IPS-18a (cell line): ENCODE results near the gene PCP4L1.
"Not testable (repeated sequence)": the region's sequence is repeated elsewhere in the genome, so short reads cannot be mapped to it uniquely, and the experiment has no call there.

Experiments
- H3K27ac ChIP-seq: one replicate; pipeline ENCODE4 v1.5.1; 2013; ENCODE audit warnings: low read length
- H3K27me3 ChIP-seq: one replicate; pipeline ENCODE4 v1.6.1; 2013; ENCODE audit warnings: mild to moderate bottlenecking, low read length; ENCODE audit not compliant: control insufficient read depth, insufficient read depth
- H3K36me3 ChIP-seq: one replicate; pipeline ENCODE4 v1.6.1; 2013; ENCODE audit warnings: low read depth, low read length; ENCODE audit not compliant: control insufficient read depth
- H3K4me1 ChIP-seq: one replicate; pipeline ENCODE4 v1.6.1; 2013; ENCODE audit warnings: low read depth, low read length; ENCODE audit not compliant: control insufficient read depth
- H3K4me3 ChIP-seq: one replicate; pipeline ENCODE4 v1.5.1; 2013; ENCODE audit warnings: low read length
- H3K9ac ChIP-seq: one replicate; pipeline ENCODE4 v1.6.1; 2013; ENCODE audit warnings: mild to moderate bottlenecking, low read length, moderate library complexity
- H3K9me3 ChIP-seq: one replicate; pipeline ENCODE4 v1.6.1; 2013; ENCODE audit warnings: low read depth, low read length; ENCODE audit not compliant: control insufficient read depth

Gene PCP4L1

DNA sequence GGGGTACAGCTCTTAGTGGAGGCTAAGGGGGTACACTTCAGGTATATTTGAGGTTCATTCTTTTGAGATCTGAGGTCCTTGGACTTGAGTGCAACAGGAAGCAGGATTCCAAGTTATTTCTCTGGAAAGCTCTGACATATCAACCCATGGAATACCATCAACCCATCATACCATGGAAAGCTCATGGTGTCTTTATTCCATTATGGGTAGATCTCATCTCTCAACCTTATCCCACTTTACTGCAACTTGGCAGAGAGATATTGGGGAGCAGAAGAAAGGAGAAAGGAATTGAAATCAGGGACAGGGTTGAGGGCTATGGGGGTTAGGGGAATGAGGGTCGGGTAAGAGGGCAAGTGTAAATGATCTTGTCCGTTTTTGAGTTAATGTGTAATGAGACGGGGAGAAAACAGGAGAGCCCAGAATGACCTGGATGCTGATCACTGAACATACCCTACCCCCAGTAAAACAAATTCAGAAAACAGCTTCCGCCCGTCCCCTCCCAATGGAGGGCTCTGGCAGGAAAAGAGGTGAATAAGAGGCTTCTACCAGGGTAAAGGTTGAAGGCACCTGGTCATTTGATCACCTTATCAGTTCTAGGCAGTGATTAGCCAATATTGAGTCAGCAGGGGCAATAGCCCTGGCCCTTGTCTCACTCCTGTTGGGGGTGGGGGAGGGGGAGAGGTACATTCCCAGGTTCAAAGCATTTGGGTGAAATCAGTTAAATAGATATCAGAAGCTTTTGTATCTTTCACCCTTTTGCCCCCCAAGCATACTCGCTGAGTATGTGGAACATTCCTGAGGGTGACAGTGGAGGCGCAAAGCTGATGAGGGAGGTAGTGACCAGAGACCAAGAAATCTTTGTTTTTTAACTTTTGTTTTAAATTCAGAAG, 34.5 kb upstream of the PCP4L1 start:
- no peak overlapping the region for H3K4me3 ChIP-seq
- peaks cover 10% of the 10 kb centered on the region for H3K36me3 ChIP-seq
- no peak overlapping the region for H3K9ac ChIP-seq
- no peaks in the 10 kb centered on the region for H3K27me3 ChIP-seq
- peaks cover 8% of the 10 kb centered on the region for H3K4me1 ChIP-seq
- no peak overlapping the region for H3K27ac ChIP-seq
- no peaks in the 10 kb centered on the region for H3K9me3 ChIP-seq

GRCh38 chr1:161224695-161225087, 33.9 kb upstream of the PCP4L1 start:
- H3K9ac ChIP-seq, H3K27ac ChIP-seq, H3K4me1 ChIP-seq, H3K27me3 ChIP-seq, H3K9me3 ChIP-seq, H3K4me3 ChIP-seq: not testable (repeated sequence)
- H3K36me3 ChIP-seq, result peaks cover 13% of the 10 kb centered on the region

- peak overlapping the region; percentile 11 for H3K4me3 ChIP-seq
- H3K9ac ChIP-seq, result no peak overlapping the region
- no peak overlapping the region for H3K27ac ChIP-seq
- H3K4me1 ChIP-seq, result peaks cover 8% of the 10 kb centered on the region
- no peaks in the 10 kb centered on the region for H3K27me3 ChIP-seq
- H3K36me3 ChIP-seq, result peaks cover 13% of the 10 kb centered on the region
- H3K9me3 ChIP-seq, result no peaks in the 10 kb centered on the region
These were observed 33.4 kb upstream of the PCP4L1 start for GRCh38 chr1:161225178-161225533.

GRCh38 chr1:161225534-161226319, 32.8 kb upstream of the PCP4L1 start, which contains the start of gene TOMM40L:
Gene TOMM40L (plus strand): TSS chr1:161226060. CDS start chr1:161226490, 430 bp downstream.
- Histone ChIP-seq H3K27ac (no peak within 1 kb of the TSS), H3K4me3 (peak within 1 kb of the TSS; percentile 75), H3K4me1 (peaks cover 8% of the 10 kb centered on the region), H3K9me3 (no peaks in the 10 kb centered on the region), H3K9ac (peak within 1 kb of the TSS; percentile 47), H3K27me3 (no peaks in the 10 kb centered on the region), H3K36me3 (peaks cover 13% of the 10 kb centered on the region)

DNA sequence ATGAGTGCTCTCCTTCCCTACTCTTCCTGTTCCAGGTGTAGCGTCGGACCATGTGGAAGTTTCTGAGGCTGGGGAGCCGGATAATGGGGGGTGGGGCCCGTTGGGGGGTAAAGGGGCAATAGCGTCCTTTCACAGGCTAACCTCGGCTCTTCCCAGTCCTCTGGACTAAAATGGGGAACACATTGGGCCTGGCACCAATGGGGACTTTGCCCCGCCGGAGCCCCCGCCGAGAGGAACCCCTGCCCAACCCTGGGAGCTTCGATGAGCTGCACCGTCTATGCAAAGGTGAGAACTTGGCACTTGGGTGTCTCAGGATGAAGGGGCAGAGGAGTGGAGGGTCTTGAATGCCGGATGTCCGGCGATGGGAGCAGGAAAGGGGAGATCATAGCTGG, 32.2 kb upstream of the PCP4L1 start:
- Histone ChIP-seq H3K9me3 (no peaks in the 10 kb centered on the region), H3K4me3 (peak overlapping the region; percentile 75), H3K27me3 (no peaks in the 10 kb centered on the region), H3K9ac (peak overlapping the region; percentile 47), H3K36me3 (peaks cover 13% of the 10 kb centered on the region), H3K27ac (no peak overlapping the region), H3K4me1 (peaks cover 8% of the 10 kb centered on the region)

GRCh38 chr1:161226759-161227158, 31.8 kb upstream of the PCP4L1 start:
- Histone ChIP-seq H3K9me3 (no peaks in the 10 kb centered on the region), H3K4me1 (peaks cover 8% of the 10 kb centered on the region), H3K4me3 (peak overlapping the region; percentile 75), H3K27ac (no peak overlapping the region), H3K27me3 (no peaks in the 10 kb centered on the region), H3K9ac (peak overlapping the region; percentile 47), H3K36me3 (peaks cover 13% of the 10 kb centered on the region)

DNA sequence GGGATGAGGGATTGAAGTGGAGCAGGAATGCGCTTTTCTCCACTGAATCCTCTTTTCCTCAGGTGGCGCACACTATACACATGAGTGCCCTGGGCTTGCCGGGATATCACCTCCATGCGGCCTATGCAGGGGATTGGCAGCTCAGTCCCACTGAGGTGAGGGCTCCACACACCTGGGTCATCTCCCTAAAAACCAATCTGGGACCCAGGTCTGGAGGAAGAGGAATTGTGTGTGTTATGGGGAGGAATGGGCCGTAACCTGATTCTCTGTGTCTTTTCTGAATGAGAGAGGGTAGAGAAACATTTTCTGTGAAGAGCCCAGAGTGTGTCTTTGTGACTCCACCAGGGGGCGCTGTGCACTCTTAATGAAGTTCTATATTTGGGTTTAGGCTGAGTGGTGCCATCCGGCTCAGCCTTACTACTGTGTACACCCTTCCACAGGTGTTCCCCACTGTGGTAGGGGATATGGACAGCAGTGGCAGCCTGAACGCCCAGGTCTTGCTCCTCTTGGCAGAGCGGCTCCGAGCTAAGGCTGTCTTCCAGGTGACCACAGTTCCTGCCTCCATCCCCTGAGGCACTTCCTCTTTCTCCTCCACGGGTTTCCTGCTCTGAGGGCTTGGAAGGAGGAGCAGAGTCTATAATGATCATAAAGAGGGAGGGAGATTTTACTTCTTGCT, 31.2 kb upstream of the PCP4L1 start:
- Histone ChIP-seq H3K36me3 (peaks cover 13% of the 10 kb centered on the region), H3K9me3 (no peaks in the 10 kb centered on the region), H3K4me3 (peak overlapping the region; percentile 75), H3K27me3 (no peaks in the 10 kb centered on the region), H3K4me1 (peaks cover 8% of the 10 kb centered on the region), H3K9ac (no peak overlapping the region), H3K27ac (no peak overlapping the region)

- no peak overlapping the region for H3K9ac ChIP-seq
- peaks cover 8% of the 10 kb centered on the region for H3K4me1 ChIP-seq
- H3K27ac ChIP-seq, result no peak overlapping the region
- peaks cover 13% of the 10 kb centered on the region for H3K36me3 ChIP-seq
- H3K9me3 ChIP-seq, result no peaks in the 10 kb centered on the region
- H3K27me3 ChIP-seq, result no peaks in the 10 kb centered on the region
- H3K4me3 ChIP-seq, result no peak overlapping the region
These were observed 30.5 kb upstream of the PCP4L1 start for GRCh38 chr1:161228032-161228431.

DNA sequence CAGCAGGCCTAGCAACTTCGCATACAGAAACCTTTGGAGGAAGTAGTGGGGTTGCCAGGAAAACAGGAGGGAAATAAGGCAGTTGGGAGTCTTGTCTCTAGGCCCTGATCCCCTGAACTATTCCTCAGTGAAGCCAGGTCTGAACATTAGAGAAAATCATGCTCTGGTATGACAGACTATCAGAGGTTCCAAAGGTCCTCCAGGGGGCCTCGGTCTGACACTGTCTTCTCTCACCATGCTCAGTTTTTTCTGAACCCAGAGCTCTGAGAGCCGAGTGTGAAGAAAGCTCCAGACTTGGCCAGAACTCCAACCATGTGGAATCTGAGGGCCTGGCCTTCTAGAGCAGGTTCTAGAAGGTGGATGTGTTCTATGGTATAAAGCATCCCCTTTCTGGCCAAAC, 28.6 kb upstream of the PCP4L1 start:
- Histone ChIP-seq H3K9ac (no peak overlapping the region), H3K27ac (no peak overlapping the region), H3K4me1 (peaks cover 8% of the 10 kb centered on the region), H3K4me3 (no peak overlapping the region), H3K27me3 (no peaks in the 10 kb centered on the region), H3K36me3 (peaks cover 13% of the 10 kb centered on the region), H3K9me3 (no peaks in the 10 kb centered on the region)

DNA sequence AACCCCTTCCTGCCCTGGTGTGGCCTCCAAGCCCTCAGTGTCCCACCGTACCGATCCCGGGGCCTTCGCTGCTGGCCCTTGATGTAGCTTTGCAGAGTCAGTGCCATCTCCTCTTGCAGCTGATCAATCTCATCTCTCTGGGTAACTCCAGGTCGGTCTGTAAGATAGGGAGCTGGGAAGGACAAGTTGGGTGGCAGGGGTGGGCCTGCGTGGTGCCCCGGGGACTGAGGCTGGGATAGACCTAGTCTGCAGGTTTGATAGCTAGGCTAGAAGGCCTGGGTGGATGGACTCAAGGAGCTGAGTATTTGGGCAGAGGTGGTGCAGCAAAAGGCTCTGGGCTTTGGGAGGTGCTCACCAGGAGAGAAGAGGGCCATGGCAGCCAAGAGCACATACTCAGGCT, 27.8 kb upstream of the PCP4L1 start:
- Histone ChIP-seq H3K36me3 (peaks cover 13% of the 10 kb centered on the region), H3K4me1 (peaks cover 8% of the 10 kb centered on the region), H3K9ac (no peak overlapping the region)

DNA sequence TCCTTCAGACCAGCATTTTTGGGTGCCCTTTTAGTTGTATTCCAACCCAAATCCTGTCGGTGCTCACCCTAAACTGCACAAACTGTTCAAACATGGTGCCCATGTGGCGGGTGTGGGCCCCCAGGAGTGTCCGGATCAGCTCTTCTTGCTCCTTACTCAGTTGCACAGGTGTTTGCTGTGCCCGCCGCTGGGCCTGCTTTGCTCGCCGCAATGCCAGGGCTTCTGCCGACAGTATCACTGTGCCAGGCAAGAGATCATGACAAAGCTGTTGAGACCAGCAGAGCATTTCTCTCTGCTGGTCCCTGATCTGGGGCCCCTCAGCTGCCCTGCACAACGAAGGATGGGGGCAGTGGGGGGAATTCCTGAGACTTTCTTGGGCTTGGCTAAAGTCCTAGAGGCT, 25.4 kb upstream of the PCP4L1 start:
- Histone ChIP-seq H3K4me3 (no peak overlapping the region), H3K4me1 (no peaks in the 10 kb centered on the region), H3K27me3 (no peaks in the 10 kb centered on the region), H3K27ac (no peak overlapping the region), H3K9me3 (no peaks in the 10 kb centered on the region), H3K9ac (no peak overlapping the region), H3K36me3 (peaks cover 12% of the 10 kb centered on the region)

More for the DNA sequence above, 27.8 kb upstream of the PCP4L1 start:
- Histone ChIP-seq H3K27me3 (no peaks in the 10 kb centered on the region), H3K9me3 (no peaks in the 10 kb centered on the region), H3K4me3 (no peak overlapping the region), H3K27ac (no peak overlapping the region)
